Measurements from ENCODE around the gene BTNL3.

BTNL3 gene

DNA sequence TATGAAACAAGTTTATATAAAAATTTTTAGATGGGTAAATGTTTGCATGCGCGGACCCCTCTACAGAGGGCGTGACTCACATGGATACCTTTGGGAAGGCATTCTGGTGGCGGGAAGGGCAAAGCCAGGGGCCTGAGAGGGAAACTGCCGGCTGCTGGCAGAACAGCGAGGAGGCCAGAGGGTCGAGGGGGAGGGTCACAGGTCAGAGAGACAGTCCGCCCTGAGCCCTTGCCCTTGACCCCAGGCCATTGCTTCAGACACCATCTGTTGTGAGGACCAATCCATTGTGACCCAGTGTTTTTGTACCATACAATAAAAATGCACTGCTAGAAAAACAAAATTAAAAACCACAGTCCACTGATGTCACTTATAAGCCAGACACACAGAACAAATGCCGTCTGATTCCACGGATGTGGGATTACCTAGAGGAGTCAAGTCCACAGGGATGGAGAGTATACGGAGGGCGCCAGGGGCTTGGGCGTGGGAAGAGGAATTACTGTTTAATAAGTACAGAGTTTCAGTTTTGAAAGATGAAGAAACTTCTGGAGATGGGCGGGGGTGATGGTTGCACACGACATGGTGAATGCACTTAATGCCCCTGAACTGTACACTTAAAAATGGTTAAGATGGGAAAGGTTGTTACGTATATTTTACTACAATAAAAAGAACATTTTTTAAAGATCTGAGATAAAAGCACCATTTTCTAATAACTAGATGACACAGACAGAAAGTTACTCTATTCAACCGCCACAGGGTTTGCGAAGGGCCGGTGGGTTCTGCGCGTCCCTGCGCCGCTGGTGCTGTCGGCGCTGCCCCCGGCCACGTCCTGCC, 63.4 kb downstream of the BTNL3 start:
- no peak overlapping the region for H3K9ac ChIP-seq (ENCODE audit: low read depth, low read length, poor library complexity)

DNA sequence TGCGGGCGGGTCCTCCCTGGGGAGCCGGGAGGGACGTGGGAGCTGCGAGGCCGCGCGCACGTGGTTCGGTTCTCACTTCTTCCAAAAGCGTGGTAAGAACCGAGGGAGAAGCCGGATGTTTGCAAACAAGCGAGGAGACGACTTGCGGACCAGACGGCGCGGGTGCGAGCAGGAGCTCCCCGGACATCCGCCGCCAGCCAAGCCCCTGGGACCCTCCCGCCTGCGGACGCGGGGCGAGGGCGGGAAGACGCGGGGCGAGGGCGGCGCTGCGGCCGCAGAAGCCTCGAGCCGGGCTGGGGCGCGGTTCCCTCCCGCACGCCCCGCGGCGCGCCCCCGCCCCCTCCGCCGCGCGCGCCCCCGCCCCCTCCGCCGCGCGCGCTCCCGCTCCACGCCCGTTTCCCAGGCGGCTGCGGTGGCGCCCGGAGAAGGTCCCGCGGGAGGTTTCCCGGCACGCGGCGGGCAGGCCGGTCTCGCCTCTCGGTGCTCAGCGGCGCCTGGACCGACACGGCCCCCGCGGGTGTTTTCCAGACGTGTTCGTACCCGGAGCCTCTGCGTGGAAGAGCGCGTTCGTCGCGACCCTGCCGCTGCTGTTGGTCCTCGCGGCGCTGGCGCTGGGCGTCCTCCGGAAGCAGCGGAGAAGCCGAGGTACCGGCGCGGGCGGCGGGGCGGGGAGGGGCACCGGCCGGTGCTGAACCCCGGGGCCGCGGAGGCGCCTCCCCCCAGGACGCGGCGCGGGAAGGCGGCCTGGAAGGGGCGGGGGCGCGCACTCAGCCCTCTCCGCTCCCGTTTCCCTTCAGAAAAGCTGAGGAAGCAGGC, 64.2 kb downstream of the BTNL3 start:
- Histone ChIP-seq H3K27me3 (ENCODE audit: control insufficient read depth in 3 of 3, insufficient read depth in 3 of 3, low read depth in 1 of 3, low read length in 3 of 3) (peaks cover 25 to 83% (median 82%) of the 10 kb centered on the region in 3 experiments), H2BK12ac (ENCODE audit: low read length) (no peak overlapping the region), H3K4me2 (ENCODE audit: insufficient read depth, low read length, poor library complexity, severe bottlenecking) (peak overlapping the region; percentile 92), H3K18ac (ENCODE audit: low read length) (peak overlapping the region; percentile 91), H3K9ac (ENCODE audit: low read depth, low read length, poor library complexity) (peak overlapping the region; percentile 78), H3K4me1 (ENCODE audit: control insufficient read depth in 2 of 2, insufficient read depth in 1 of 2, low read depth in 1 of 2, low read length in 2 of 2) (peaks cover 0 to 4% of the 10 kb centered on the region in 2 donors), H3K14ac (ENCODE audit: low read length) (no peak overlapping the region), H3K36me3 (replicated peaks in 1 of 2; ENCODE audit: control insufficient read depth in 2 of 2, insufficient read depth in 2 of 2, low read length in 2 of 2) (peaks cover 0 to 2% of the 10 kb centered on the region in 2 donors), H3K27ac (replicated peaks; ENCODE audit: low read length) (no peak overlapping the region), H2BK5ac (ENCODE audit: low read length) (peak overlapping the region; percentile 3), H3K9me3 (replicated peaks in 1 of 2; ENCODE audit: control insufficient read depth in 2 of 2, insufficient read depth in 1 of 2, low read depth in 1 of 2, low read length in 2 of 2) (peaks cover 0 to 2% of the 10 kb centered on the region in 2 donors), H3K23ac (ENCODE audit: low read depth, low read length, poor library complexity) (peak overlapping the region; percentile 87), H3K79me1 (ENCODE audit: low read depth, low read length) (no peaks in the 10 kb centered on the region), H3K4ac (ENCODE audit: low read length) (no peak overlapping the region), H2AFZ (ENCODE audit: low read length) (peak overlapping the region; percentile 94), H2AK5ac (ENCODE audit: low read depth, low read length) (no peak overlapping the region), H2BK15ac (ENCODE audit: low read length) (no peak overlapping the region), H2BK120ac (ENCODE audit: low read depth, low read length) (no peak overlapping the region), H4K91ac (ENCODE audit: low read depth, low read length, poor library complexity) (no peak overlapping the region), H3K4me3 (ENCODE audit: low read length in 2 of 2) (peak overlapping the region; percentile 41 to 87), H4K8ac (ENCODE audit: low read depth, low read length) (no peak overlapping the region)
- no CpG with 5 or more reads among the region's 120 CpGs for WGBS, 2 donors (ENCODE audit: extremely low coverage in 2 of 2, insufficient read length in 2 of 2, insufficient replicate concordance in 1 of 2)
- DNase-seq (ENCODE audit: low spot score), result no peak

More for the DNA sequence above, 63.4 kb downstream of the BTNL3 start:
- Histone ChIP-seq H3K4me2 (ENCODE audit: insufficient read depth, low read length, poor library complexity, severe bottlenecking) (peak overlapping the region; percentile 70), H4K91ac (ENCODE audit: low read depth, low read length, poor library complexity) (no peak overlapping the region), H2BK120ac (ENCODE audit: low read depth, low read length) (no peak overlapping the region), H3K18ac (ENCODE audit: low read length) (peak overlapping the region; percentile 44), H2BK12ac (ENCODE audit: low read length) (no peak overlapping the region), H3K27me3 (ENCODE audit: control insufficient read depth in 3 of 3, insufficient read depth in 3 of 3, low read depth in 1 of 3, low read length in 3 of 3) (peaks cover 25 to 81% (median 77%) of the 10 kb centered on the region in 3 experiments), H2BK15ac (ENCODE audit: low read length) (no peak overlapping the region), H3K27ac (replicated peaks; ENCODE audit: low read length) (no peak overlapping the region), H2BK5ac (ENCODE audit: low read length) (no peak overlapping the region), H3K79me1 (ENCODE audit: low read depth, low read length) (no peaks in the 10 kb centered on the region), H3K4ac (ENCODE audit: low read length) (no peak overlapping the region), H3K4me3 (ENCODE audit: low read length in 2 of 2) (peak overlapping the region; percentile 28 to 78), H3K36me3 (replicated peaks in 1 of 2; ENCODE audit: control insufficient read depth in 2 of 2, insufficient read depth in 2 of 2, low read length in 2 of 2) (peaks cover 0 to 2% of the 10 kb centered on the region in 2 donors), H2AFZ (ENCODE audit: low read length) (peak overlapping the region; percentile 94), H4K8ac (ENCODE audit: low read depth, low read length) (no peak overlapping the region), H3K14ac (ENCODE audit: low read length) (no peak overlapping the region), H3K23ac (ENCODE audit: low read depth, low read length, poor library complexity) (peak overlapping the region; percentile 60), H3K9me3 (replicated peaks in 1 of 2; ENCODE audit: control insufficient read depth in 2 of 2, insufficient read depth in 1 of 2, low read depth in 1 of 2, low read length in 2 of 2) (peaks cover 0 to 2% of the 10 kb centered on the region in 2 donors), H2AK5ac (ENCODE audit: low read depth, low read length) (no peak overlapping the region), H3K4me1 (ENCODE audit: control insufficient read depth in 2 of 2, insufficient read depth in 1 of 2, low read depth in 1 of 2, low read length in 2 of 2) (peaks cover 0 to 4% of the 10 kb centered on the region in 2 donors)
- no peak for DNase-seq (ENCODE audit: low spot score)
- WGBS, 2 donors (ENCODE audit: extremely low coverage in 2 of 2, insufficient read length in 2 of 2, insufficient replicate concordance in 1 of 2), result no CpG with 5 or more reads among the region's 27 CpGs

DNA sequence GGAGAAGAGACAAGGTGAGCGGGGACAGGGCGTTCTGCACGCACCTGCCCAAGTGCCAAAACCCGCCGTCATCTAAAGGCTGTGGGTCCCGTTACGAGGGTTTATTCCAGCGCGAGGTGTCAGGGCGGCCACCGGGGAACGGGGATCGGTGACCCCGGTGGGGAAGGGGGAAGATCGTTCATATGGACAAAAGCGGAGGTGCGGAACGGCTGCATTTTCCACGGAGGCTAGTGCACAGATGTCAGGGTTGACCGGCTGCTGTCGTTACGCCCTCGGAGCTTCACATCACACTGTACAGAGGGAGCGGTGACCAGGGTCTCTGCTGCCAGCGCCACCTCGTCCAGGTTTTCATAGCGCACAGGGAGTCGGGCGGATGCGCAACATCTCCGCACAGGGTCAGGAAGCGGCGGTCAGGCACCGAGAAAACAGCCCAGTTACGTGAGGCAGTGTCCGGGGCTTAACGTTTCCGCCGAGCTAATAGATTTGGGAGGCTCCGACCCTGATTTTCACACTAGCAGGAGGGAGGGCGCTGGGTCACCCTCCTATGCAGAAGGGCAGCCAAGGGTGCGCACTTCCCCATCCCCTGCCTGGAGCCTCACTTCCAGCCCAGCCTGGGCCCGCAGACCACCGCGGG, 65.0 kb downstream of the BTNL3 start:
- Histone ChIP-seq H3K79me1 (ENCODE audit: low read depth, low read length) (no peaks in the 10 kb centered on the region), H3K9ac (ENCODE audit: low read depth, low read length, poor library complexity) (peak overlapping the region; percentile 78), H2BK15ac (ENCODE audit: low read length) (no peak overlapping the region), H3K4me2 (ENCODE audit: insufficient read depth, low read length, poor library complexity, severe bottlenecking) (peak overlapping the region; percentile 92), H3K4ac (ENCODE audit: low read length) (no peak overlapping the region), H2AFZ (ENCODE audit: low read length) (peak overlapping the region; percentile 94), H2AK5ac (ENCODE audit: low read depth, low read length) (no peak overlapping the region), H3K36me3 (replicated peaks in 1 of 2; ENCODE audit: control insufficient read depth in 2 of 2, insufficient read depth in 2 of 2, low read length in 2 of 2) (peaks cover 0 to 2% of the 10 kb centered on the region in 2 donors), H3K9me3 (replicated peaks in 1 of 2; ENCODE audit: control insufficient read depth in 2 of 2, insufficient read depth in 1 of 2, low read depth in 1 of 2, low read length in 2 of 2) (peaks cover 0 to 4% of the 10 kb centered on the region in 2 donors), H4K91ac (ENCODE audit: low read depth, low read length, poor library complexity) (no peak overlapping the region), H2BK5ac (ENCODE audit: low read length) (peak overlapping the region; percentile 3), H3K4me3 (ENCODE audit: low read length in 2 of 2) (peak overlapping the region; percentile 41 to 87), H3K4me1 (ENCODE audit: control insufficient read depth in 2 of 2, insufficient read depth in 1 of 2, low read depth in 1 of 2, low read length in 2 of 2) (peaks cover 0 to 4% of the 10 kb centered on the region in 2 donors), H3K18ac (ENCODE audit: low read length) (peak overlapping the region; percentile 91), H2BK12ac (ENCODE audit: low read length) (no peak overlapping the region), H3K14ac (ENCODE audit: low read length) (no peak overlapping the region), H3K27me3 (ENCODE audit: control insufficient read depth in 3 of 3, insufficient read depth in 3 of 3, low read depth in 1 of 3, low read length in 3 of 3) (peaks cover 25 to 86% (median 84%) of the 10 kb centered on the region in 3 experiments), H2BK120ac (ENCODE audit: low read depth, low read length) (no peak overlapping the region), H3K23ac (ENCODE audit: low read depth, low read length, poor library complexity) (peak overlapping the region; percentile 87), H3K27ac (replicated peaks; ENCODE audit: low read length) (no peak overlapping the region), H4K8ac (ENCODE audit: low read depth, low read length) (no peak overlapping the region)
- no CpG with 5 or more reads among the region's 45 CpGs for WGBS, 2 donors (ENCODE audit: extremely low coverage in 2 of 2, insufficient read length in 2 of 2, insufficient replicate concordance in 1 of 2)
- no peak for DNase-seq (ENCODE audit: low spot score)

All from neuronal stem cell (in vitro differentiated cells).